T-helper 2 cell treated with Interferon-gamma antibody and Interleukin-4, amounts not matched to agents 5 μg/mL and 100 μg/mL, for 36 hours (primary cell): ENCODE results near the gene DESI1.
"Not testable (repeated sequence)": the region's sequence is repeated elsewhere in the genome, so short reads cannot be mapped to it uniquely, and the experiment has no call there.

Experiments used
- DNase-seq: peaks from one replicate; pipeline ENCODE4 v3.0.0; 2021; ENCODE audit warnings: low spot score
- H3K27ac Mint-ChIP-seq: one replicate; pipeline ENCODE4 v1.8.0; 2021; ENCODE audit warnings: mild to moderate bottlenecking, mixed read lengths
- H3K27me3 Mint-ChIP-seq: one replicate; pipeline ENCODE4 v1.8.0; 2021; ENCODE audit warnings: low read depth, mixed read lengths
- H3K36me3 Mint-ChIP-seq: one replicate; pipeline ENCODE4 v1.8.0; 2021; ENCODE audit warnings: low read depth, mixed read lengths
- H3K4me1 Mint-ChIP-seq: one replicate; pipeline ENCODE4 v1.8.0; 2021; ENCODE audit warnings: low read depth, mixed read lengths
- H3K4me3 Mint-ChIP-seq: one replicate; pipeline ENCODE4 v1.8.0; 2022; ENCODE audit warnings: mild to moderate bottlenecking, moderate library complexity, mixed read lengths
- H3K9me3 Mint-ChIP-seq: one replicate; pipeline ENCODE4 v1.8.0; 2021; ENCODE audit warnings: mixed read lengths

The DESI1 gene

GRCh38 chr22:41620589-41621098, at the start of gene DESI1:
DESI1 (minus strand) TSS chr22:41621043; CDS start chr22:41620839, 204 bp downstream.
- Mint-ChIP-seq H3K27ac (peak within 1 kb of the TSS; percentile 97), H3K36me3 (peaks cover 29% of the 10 kb centered on the region), H3K9me3 (no peaks in the 10 kb centered on the region), H3K27me3 (no peaks in the 10 kb centered on the region), H3K4me3 (peak within 1 kb of the TSS; percentile 95), H3K4me1 (peaks cover 33% of the 10 kb centered on the region)
- no peak for DNase-seq

GRCh38 chr22:41668971-41669911, 48.4 kb upstream of the DESI1 start:
- Mint-ChIP-seq H3K27ac (peak overlapping the region; percentile 26), H3K36me3 (peaks cover 31% of the 10 kb centered on the region), H3K9me3 (no peaks in the 10 kb centered on the region), H3K4me3 (no peak overlapping the region), H3K4me1 (peaks cover 6% of the 10 kb centered on the region), H3K27me3 (no peaks in the 10 kb centered on the region)
- DNase-seq = no peak

- H3K9me3 Mint-ChIP-seq = no peaks in the 10 kb centered on the region
- H3K27me3 Mint-ChIP-seq = no peaks in the 10 kb centered on the region
- peaks cover 45% of the 10 kb centered on the region for H3K36me3 Mint-ChIP-seq
- H3K4me3 Mint-ChIP-seq = no peak overlapping the region
- DNase-seq = no peak
- H3K27ac Mint-ChIP-seq = peak overlapping the region; percentile 15
- peaks cover 6% of the 10 kb centered on the region for H3K4me1 Mint-ChIP-seq
Measured at GRCh38 chr22:41664951-41665350, 44.1 kb upstream of the DESI1 start.

- Mint-ChIP-seq H3K27me3 (no peaks in the 10 kb centered on the region), H3K36me3 (peaks cover 45% of the 10 kb centered on the region), H3K9me3 (no peaks in the 10 kb centered on the region), H3K4me1 (peaks cover 6% of the 10 kb centered on the region), H3K4me3 (no peak overlapping the region), H3K27ac (no peak overlapping the region)
- no peak for DNase-seq
Measured at GRCh38 chr22:41664490-41664889, 43.6 kb upstream of the DESI1 start.

- peaks cover 46% of the 10 kb centered on the region for H3K36me3 Mint-ChIP-seq
- not testable (repeated sequence) for H3K4me3 Mint-ChIP-seq, H3K9me3 Mint-ChIP-seq, H3K27ac Mint-ChIP-seq, H3K27me3 Mint-ChIP-seq, H3K4me1 Mint-ChIP-seq, DNase-seq
Measured at GRCh38 chr22:41663594-41663993, 42.8 kb upstream of the DESI1 start.

GRCh38 chr22:41661713-41662112, 40.9 kb upstream of the DESI1 start:
- H3K27me3 Mint-ChIP-seq = no peaks in the 10 kb centered on the region
- H3K27ac Mint-ChIP-seq = no peak overlapping the region
- peaks cover 52% of the 10 kb centered on the region for H3K36me3 Mint-ChIP-seq

GRCh38 chr22:41661088-41661487, 40.2 kb upstream of the DESI1 start:
- Mint-ChIP-seq H3K4me3 (no peak overlapping the region), H3K36me3 (peaks cover 54% of the 10 kb centered on the region), H3K9me3 (no peaks in the 10 kb centered on the region), H3K4me1 (no peaks in the 10 kb centered on the region), H3K27me3 (no peaks in the 10 kb centered on the region), H3K27ac (no peak overlapping the region)
- DNase-seq = no peak

More at GRCh38 chr22:41661713-41662112, 40.9 kb upstream of the DESI1 start:
- Mint-ChIP-seq H3K4me1 (no peaks in the 10 kb centered on the region), H3K4me3 (no peak overlapping the region), H3K9me3 (no peaks in the 10 kb centered on the region)
- DNase-seq = no peak

- H3K9me3 Mint-ChIP-seq = no peaks in the 10 kb centered on the region
- H3K27me3 Mint-ChIP-seq = no peaks in the 10 kb centered on the region
- H3K4me1 Mint-ChIP-seq = no peaks in the 10 kb centered on the region
- peaks cover 55% of the 10 kb centered on the region for H3K36me3 Mint-ChIP-seq
- DNase-seq = no peak
- no peak overlapping the region for H3K4me3 Mint-ChIP-seq
- no peak overlapping the region for H3K27ac Mint-ChIP-seq
Measured at GRCh38 chr22:41660416-41660815, 39.6 kb upstream of the DESI1 start.

GRCh38 chr22:41659941-41660340, 39.1 kb upstream of the DESI1 start:
- no peaks in the 10 kb centered on the region for H3K27me3 Mint-ChIP-seq
- DNase-seq = no peak
- H3K36me3 Mint-ChIP-seq = peaks cover 53% of the 10 kb centered on the region
- H3K9me3 Mint-ChIP-seq = no peaks in the 10 kb centered on the region
- no peak overlapping the region for H3K27ac Mint-ChIP-seq
- no peak overlapping the region for H3K4me3 Mint-ChIP-seq
- no peaks in the 10 kb centered on the region for H3K4me1 Mint-ChIP-seq

- no peaks in the 10 kb centered on the region for H3K4me1 Mint-ChIP-seq
- no peak overlapping the region for H3K27ac Mint-ChIP-seq
- DNase-seq = no peak
- H3K4me3 Mint-ChIP-seq = no peak overlapping the region
- H3K36me3 Mint-ChIP-seq = peaks cover 59% of the 10 kb centered on the region
- no peaks in the 10 kb centered on the region for H3K27me3 Mint-ChIP-seq
- H3K9me3 Mint-ChIP-seq = no peaks in the 10 kb centered on the region
Measured at GRCh38 chr22:41658869-41659268, 38.0 kb upstream of the DESI1 start.

GRCh38 chr22:41657709-41658108, 36.9 kb upstream of the DESI1 start:
- no peak for DNase-seq
- Mint-ChIP-seq H3K9me3 (no peaks in the 10 kb centered on the region), H3K36me3 (peaks cover 55% of the 10 kb centered on the region), H3K27me3 (no peaks in the 10 kb centered on the region), H3K27ac (no peak overlapping the region), H3K4me3 (no peak overlapping the region), H3K4me1 (no peaks in the 10 kb centered on the region)

GRCh38 chr22:41656556-41656955, 35.7 kb upstream of the DESI1 start:
- H3K27ac Mint-ChIP-seq = no peak overlapping the region
- H3K4me3 Mint-ChIP-seq = no peak overlapping the region
- no peaks in the 10 kb centered on the region for H3K4me1 Mint-ChIP-seq
- no peaks in the 10 kb centered on the region for H3K9me3 Mint-ChIP-seq
- no peaks in the 10 kb centered on the region for H3K27me3 Mint-ChIP-seq
- no peak for DNase-seq
- H3K36me3 Mint-ChIP-seq = peaks cover 59% of the 10 kb centered on the region

GRCh38 chr22:41654322-41654721, 33.5 kb upstream of the DESI1 start:
- no peak for DNase-seq
- H3K36me3 Mint-ChIP-seq = peaks cover 48% of the 10 kb centered on the region
- no peaks in the 10 kb centered on the region for H3K9me3 Mint-ChIP-seq
- H3K4me3 Mint-ChIP-seq = no peak overlapping the region
- H3K27me3 Mint-ChIP-seq = no peaks in the 10 kb centered on the region
- no peaks in the 10 kb centered on the region for H3K4me1 Mint-ChIP-seq
- H3K27ac Mint-ChIP-seq = no peak overlapping the region

GRCh38 chr22:41650821-41651220, 30.0 kb upstream of the DESI1 start:
- Mint-ChIP-seq H3K4me3 (no peak overlapping the region), H3K27ac (no peak overlapping the region), H3K27me3 (no peaks in the 10 kb centered on the region), H3K36me3 (peaks cover 54% of the 10 kb centered on the region), H3K9me3 (no peaks in the 10 kb centered on the region), H3K4me1 (peaks cover 6% of the 10 kb centered on the region)
- DNase-seq = no peak
